Nephron progenitor cell (in vitro differentiated cells): ENCODE measurements around the gene FGF21.

Experiments used
- DNase-seq: peaks from one replicate; pipeline ENCODE4 v3.0.0; 2021
- H3K27ac Mint-ChIP-seq: 2 replicates; pipeline ENCODE4 v1.8.0; 2021; ENCODE audit warnings: mild to moderate bottlenecking, moderate library complexity, mixed read lengths
- H3K27me3 Mint-ChIP-seq: 2 replicates; pipeline ENCODE4 v1.8.0; 2021; ENCODE audit warnings: mild to moderate bottlenecking, low read depth, mixed read lengths; ENCODE audit not compliant: poor library complexity
- H3K36me3 Mint-ChIP-seq: 2 replicates; pipeline ENCODE4 v1.8.0; 2021; ENCODE audit warnings: low read depth, mixed read lengths
- H3K4me1 Mint-ChIP-seq: 2 replicates; pipeline ENCODE4 v1.8.0; 2021; ENCODE audit warnings: mixed read lengths
- H3K4me3 Mint-ChIP-seq: 2 replicates; pipeline ENCODE4 v1.8.0; 2021; ENCODE audit warnings: mild to moderate bottlenecking, moderate library complexity, mixed read lengths
- H3K9me3 Mint-ChIP-seq: 2 replicates; pipeline ENCODE4 v1.8.0; 2021; ENCODE audit warnings: mild to moderate bottlenecking, moderate library complexity, mixed read lengths
- TF ChIP-seq, protein P1 (sequence below): fragments of 200-600 bp; sonication (generic); IDR thresholded peaks from 2 replicates; pipeline ENCODE4 v1.5.0; 2021; ENCODE audit warnings: antibody characterized with exemption

FGF21 gene

DNA sequence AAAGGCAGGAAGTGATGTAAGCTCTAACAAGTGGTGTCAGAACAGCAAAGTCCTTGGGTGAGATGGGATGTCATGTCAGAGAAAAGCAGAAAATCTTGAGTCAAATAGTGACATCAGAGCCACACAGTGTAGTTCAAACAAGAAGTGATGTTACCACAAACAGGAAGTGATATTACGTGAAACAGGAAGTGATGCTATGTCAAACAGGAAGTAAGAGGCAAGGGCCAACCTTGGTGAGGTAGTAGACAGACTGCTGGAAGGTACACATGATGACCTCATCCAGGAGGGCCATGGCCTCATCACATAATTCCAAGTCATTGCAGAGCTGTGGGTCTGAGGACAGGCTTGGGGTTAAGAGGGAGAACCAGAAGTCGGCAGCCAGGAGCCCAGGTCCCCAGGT is 28.8 kb upstream of the FGF21 start:
- no peak for DNase-seq
- TF ChIP-seq, protein P1, sequence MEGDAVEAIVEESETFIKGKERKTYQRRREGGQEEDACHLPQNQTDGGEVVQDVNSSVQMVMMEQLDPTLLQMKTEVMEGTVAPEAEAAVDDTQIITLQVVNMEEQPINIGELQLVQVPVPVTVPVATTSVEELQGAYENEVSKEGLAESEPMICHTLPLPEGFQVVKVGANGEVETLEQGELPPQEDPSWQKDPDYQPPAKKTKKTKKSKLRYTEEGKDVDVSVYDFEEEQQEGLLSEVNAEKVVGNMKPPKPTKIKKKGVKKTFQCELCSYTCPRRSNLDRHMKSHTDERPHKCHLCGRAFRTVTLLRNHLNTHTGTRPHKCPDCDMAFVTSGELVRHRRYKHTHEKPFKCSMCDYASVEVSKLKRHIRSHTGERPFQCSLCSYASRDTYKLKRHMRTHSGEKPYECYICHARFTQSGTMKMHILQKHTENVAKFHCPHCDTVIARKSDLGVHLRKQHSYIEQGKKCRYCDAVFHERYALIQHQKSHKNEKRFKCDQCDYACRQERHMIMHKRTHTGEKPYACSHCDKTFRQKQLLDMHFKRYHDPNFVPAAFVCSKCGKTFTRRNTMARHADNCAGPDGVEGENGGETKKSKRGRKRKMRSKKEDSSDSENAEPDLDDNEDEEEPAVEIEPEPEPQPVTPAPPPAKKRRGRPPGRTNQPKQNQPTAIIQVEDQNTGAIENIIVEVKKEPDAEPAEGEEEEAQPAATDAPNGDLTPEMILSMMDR = no peak
- H3K27ac Mint-ChIP-seq = no peak overlapping the region
- peaks cover 4% of the 10 kb centered on the region for H3K27me3 Mint-ChIP-seq
- H3K4me3 Mint-ChIP-seq = no peak overlapping the region
- H3K4me1 Mint-ChIP-seq = peaks cover 11% of the 10 kb centered on the region
- H3K9me3 Mint-ChIP-seq = no peaks in the 10 kb centered on the region
- H3K36me3 Mint-ChIP-seq = peaks cover 26% of the 10 kb centered on the region

DNA sequence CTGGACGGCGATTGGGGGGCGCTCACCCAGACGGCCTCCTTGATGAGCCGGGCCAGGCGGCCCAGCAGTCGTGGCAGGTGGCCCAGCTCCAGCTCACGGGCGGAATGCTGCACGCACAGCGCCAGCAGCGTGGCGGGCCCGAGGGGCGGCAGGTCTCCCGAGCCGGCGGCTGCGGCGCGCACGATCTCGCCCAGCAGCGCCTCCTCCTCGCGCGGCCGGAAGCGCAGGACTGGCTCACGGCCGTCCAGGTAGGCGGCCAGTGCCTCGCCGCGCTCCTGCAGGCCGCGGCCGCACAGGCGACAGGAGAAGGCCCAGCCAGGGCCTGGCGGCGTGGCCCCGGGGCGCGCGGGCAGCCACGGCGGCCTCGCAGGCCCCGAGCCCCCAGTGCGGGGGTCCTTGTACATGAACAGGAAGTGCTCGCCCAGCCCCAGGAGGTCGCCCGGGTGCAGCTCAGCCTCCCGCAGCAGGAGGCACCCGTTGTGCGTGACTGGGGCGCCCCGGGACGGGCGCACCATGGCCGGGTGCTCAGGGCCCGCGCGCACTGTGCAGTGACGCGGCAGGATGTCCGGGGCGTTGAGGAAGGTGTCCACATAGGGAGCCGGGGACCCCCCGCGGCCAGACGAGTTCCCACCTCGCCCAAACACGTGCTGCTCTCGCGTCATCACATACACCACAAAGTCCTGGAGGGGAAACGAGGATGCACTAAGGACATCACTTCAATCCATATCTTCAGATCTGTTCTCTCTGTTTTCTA is 26.2 kb upstream of the FGF21 start:
- H3K4me1 Mint-ChIP-seq = peaks cover 11% of the 10 kb centered on the region
- H3K27ac Mint-ChIP-seq = no peak overlapping the region
- peaks cover 8% of the 10 kb centered on the region for H3K27me3 Mint-ChIP-seq
- H3K9me3 Mint-ChIP-seq = no peaks in the 10 kb centered on the region
- peaks cover 26% of the 10 kb centered on the region for H3K36me3 Mint-ChIP-seq
- TF ChIP-seq, protein P1 = no peak
- no peak for DNase-seq
- H3K4me3 Mint-ChIP-seq = no peak overlapping the region

DNA sequence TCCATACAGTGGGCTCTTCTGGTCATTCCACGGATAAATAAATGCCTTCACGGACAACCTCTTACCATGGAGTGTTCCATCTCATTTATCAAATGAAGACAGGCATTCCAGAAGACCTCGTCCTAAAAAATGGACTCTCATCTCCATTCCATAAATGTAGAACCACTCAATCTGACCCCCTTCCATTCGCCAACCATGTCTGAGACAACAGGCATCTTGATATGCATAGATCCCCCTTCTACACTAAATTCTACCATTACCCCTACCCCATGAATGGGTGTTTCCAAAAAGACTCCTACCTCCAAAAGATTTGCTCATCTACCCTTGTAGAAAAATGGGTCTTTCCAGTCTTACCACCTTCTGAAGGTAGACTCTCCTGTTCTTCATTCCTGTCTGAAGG is 23.9 kb upstream of the FGF21 start:
- TF ChIP-seq, protein P1 = no peak
- no peak overlapping the region for H3K4me3 Mint-ChIP-seq
- no peak for DNase-seq
- peaks cover 13% of the 10 kb centered on the region for H3K36me3 Mint-ChIP-seq
- H3K27me3 Mint-ChIP-seq = peaks cover 15% of the 10 kb centered on the region
- H3K4me1 Mint-ChIP-seq = peaks cover 8% of the 10 kb centered on the region
- H3K9me3 Mint-ChIP-seq = no peaks in the 10 kb centered on the region
- no peak overlapping the region for H3K27ac Mint-ChIP-seq

DNA sequence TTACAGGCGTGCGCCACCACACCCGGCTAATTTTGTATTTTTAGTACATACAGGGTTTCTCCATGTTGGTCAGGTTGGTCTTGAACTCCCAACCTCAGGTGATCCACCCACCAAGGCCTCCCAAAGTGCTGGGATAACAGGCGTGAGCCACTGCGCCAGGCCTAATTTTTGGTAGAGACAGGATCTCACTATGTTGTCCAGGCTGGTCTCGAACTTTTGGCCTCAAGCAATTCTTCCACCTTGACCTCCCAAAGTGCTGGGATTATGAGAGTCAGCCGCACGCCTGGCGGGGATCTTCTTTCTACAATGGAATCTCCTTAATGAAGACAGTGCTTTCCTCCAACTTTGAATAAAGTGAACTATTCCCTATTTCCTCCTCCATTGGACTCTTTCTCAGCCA is 20.7 kb upstream of the FGF21 start:
- DNase-seq = no peak
- Mint-ChIP-seq H3K4me3 (peak overlapping the region; percentile 79), H3K4me1 (peaks cover 26% of the 10 kb centered on the region), H3K9me3 (no peaks in the 10 kb centered on the region), H3K36me3 (peaks cover 4% of the 10 kb centered on the region), H3K27me3 (peaks cover 28% of the 10 kb centered on the region), H3K27ac (no peak overlapping the region)
- TF ChIP-seq, protein P1 = no peak

DNA sequence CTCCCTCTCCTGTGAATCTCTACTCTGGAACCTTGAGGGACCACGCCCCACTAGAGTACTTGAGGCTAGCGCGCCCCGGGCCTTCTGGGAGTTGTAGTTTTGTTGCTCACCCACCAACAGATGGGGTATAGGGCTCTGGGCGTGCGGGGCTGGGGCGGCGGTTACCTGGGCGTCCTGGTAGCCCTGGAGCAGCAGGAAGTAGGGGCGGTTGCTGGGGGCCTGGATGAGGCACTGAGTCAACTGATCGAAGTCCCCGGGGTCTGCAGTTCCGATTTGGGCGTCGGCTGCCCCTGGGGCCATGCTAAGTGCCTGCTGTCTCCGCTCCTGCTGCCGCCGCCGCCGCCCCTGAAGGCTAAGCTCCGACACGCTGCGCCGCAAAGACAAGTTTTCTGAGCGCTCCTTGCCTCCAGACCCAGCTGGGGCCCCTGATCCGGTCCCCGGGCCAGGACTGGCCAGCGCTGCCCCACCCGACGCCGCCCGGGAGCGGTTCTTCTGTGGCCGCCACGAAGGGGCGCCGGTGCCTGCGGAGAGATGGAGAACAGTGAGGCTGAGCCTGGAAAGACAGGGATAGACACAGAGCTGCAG is 20.2 kb upstream of the FGF21 start:
- DNase-seq = peak; percentile 64

More for the DNA sequence above, 20.2 kb upstream of the FGF21 start:
- Mint-ChIP-seq H3K27me3 (peaks cover 32% of the 10 kb centered on the region), H3K36me3 (peaks cover 4% of the 10 kb centered on the region), H3K4me3 (peak overlapping the region; percentile 79), H3K4me1 (peaks cover 26% of the 10 kb centered on the region), H3K27ac (no peak overlapping the region), H3K9me3 (no peaks in the 10 kb centered on the region)
- TF ChIP-seq, protein P1 = no peak
